Vagina (tissue), 2 donors: Measurements from ENCODE around the gene NAGA.

Source experiments
- POLR2A ChIP-seq, 2 donors: fragments of 450-650 bp; IDR thresholded peaks; one replicate each; pipeline ENCODE4 v1.6.1; 2017; ENCODE audit warnings: antibody characterized with exemption in 2 of 2, mild to moderate bottlenecking in 2 of 2, moderate library complexity in 2 of 2
- POLR2AphosphoS5 ChIP-seq, 2 donors: sonication (generic); formaldehyde crosslinking; IDR thresholded peaks; one replicate each; pipeline ENCODE4 v1.9.0; 2017; ENCODE audit warnings: antibody characterized with exemption in 2 of 2, mild to moderate bottlenecking in 2 of 2, low read depth in 1 of 2; ENCODE audit not compliant: insufficient read depth in 1 of 2
- TF ChIP-seq, protein P1 (sequence below), 3 experiments: fragments of 450-650 bp in 2 of 3; fragments of 200-600 bp in 1 of 3; sonication (generic) in 1 of 3; IDR thresholded peaks; one replicate each; pipeline ENCODE4 v1.5.1; 2017 to 2019; ENCODE audit warnings: antibody characterized with exemption in 3 of 3, mild to moderate bottlenecking in 2 of 3, moderate library complexity in 2 of 3

- TF ChIP-seq, protein P1, sequence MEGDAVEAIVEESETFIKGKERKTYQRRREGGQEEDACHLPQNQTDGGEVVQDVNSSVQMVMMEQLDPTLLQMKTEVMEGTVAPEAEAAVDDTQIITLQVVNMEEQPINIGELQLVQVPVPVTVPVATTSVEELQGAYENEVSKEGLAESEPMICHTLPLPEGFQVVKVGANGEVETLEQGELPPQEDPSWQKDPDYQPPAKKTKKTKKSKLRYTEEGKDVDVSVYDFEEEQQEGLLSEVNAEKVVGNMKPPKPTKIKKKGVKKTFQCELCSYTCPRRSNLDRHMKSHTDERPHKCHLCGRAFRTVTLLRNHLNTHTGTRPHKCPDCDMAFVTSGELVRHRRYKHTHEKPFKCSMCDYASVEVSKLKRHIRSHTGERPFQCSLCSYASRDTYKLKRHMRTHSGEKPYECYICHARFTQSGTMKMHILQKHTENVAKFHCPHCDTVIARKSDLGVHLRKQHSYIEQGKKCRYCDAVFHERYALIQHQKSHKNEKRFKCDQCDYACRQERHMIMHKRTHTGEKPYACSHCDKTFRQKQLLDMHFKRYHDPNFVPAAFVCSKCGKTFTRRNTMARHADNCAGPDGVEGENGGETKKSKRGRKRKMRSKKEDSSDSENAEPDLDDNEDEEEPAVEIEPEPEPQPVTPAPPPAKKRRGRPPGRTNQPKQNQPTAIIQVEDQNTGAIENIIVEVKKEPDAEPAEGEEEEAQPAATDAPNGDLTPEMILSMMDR (IDR thresholded peaks at IDR 0.05) = no peak
- TF ChIP-seq POLR2A (IDR thresholded peaks at IDR 0.05) (no peak), POLR2AphosphoS5 (IDR thresholded peaks at IDR 0.05; ENCODE audit: insufficient read depth in 1 of 2, low read depth in 1 of 2) (no peak)
These were observed 3.0 kb upstream of the NAGA start for GRCh38 chr22:42073621-42074041.
